H9 (cell line): ENCODE data around the gene RNF103. TPM values are rescaled to one million over a fixed set of nuclear protein-coding genes. Genes with fewer than 3 reads are reported as not detected.

Source experiments
- DNase-seq: peaks from one replicate; pipeline ENCODE4 v3.0.0-alpha.2; 2017
- H2AFZ ChIP-seq: one replicate; pipeline ENCODE4 v1.6.1; 2013; ENCODE audit warnings: mild to moderate bottlenecking, low read length, control low read depth, moderate library complexity
- H2AK5ac ChIP-seq: 2 replicates; pipeline ENCODE4 v1.6.1; 2013; ENCODE audit warnings: low read length, control low read depth, mixed read lengths; ENCODE audit not compliant: insufficient read length
- H2BK120ac ChIP-seq: one replicate; pipeline ENCODE4 v1.6.1; 2013; ENCODE audit warnings: low read depth, mild to moderate bottlenecking, low read length, control low read depth, inconsistent platforms; ENCODE audit not compliant: poor library complexity, severe bottlenecking
- H2BK12ac ChIP-seq: 2 replicates; pipeline ENCODE4 v1.6.1; 2013; ENCODE audit warnings: low read length, control low read depth, mixed read lengths, low read depth; ENCODE audit not compliant: insufficient read length
- H2BK15ac ChIP-seq: 2 replicates; pipeline ENCODE4 v1.6.1; 2013; ENCODE audit warnings: low read depth, low read length, control low read depth
- H2BK20ac ChIP-seq: one replicate; pipeline ENCODE4 v1.6.1; 2013; ENCODE audit warnings: low read depth, mild to moderate bottlenecking, low read length, control low read depth, inconsistent platforms; ENCODE audit not compliant: poor library complexity, severe bottlenecking
- H2BK5ac ChIP-seq: 2 replicates; pipeline ENCODE4 v1.6.1; 2013; ENCODE audit warnings: low read length, control low read depth, mixed read lengths; ENCODE audit not compliant: insufficient read length
- H3K14ac ChIP-seq: 2 replicates; pipeline ENCODE4 v1.6.1; 2013; ENCODE audit warnings: low read length, control low read depth; ENCODE audit not compliant: insufficient read depth
- H3K18ac ChIP-seq: 2 replicates; pipeline ENCODE4 v1.6.1; 2013; ENCODE audit warnings: low read depth, mild to moderate bottlenecking, mixed read lengths, low read length, control low read depth; ENCODE audit not compliant: insufficient read length
- H3K23ac ChIP-seq: 2 replicates; pipeline ENCODE4 v1.6.1; 2013; ENCODE audit warnings: low read length, control low read depth, mixed read lengths, low read depth; ENCODE audit not compliant: insufficient read length
- H3K23me2 ChIP-seq: 2 replicates; pipeline ENCODE4 v1.6.1; 2013; ENCODE audit warnings: low read depth, mild to moderate bottlenecking, mixed read lengths, low read length, control low read depth; ENCODE audit not compliant: insufficient read length, poor library complexity, severe bottlenecking
- H3K27ac ChIP-seq: 2 replicates; pipeline ENCODE4 v1.5.1; 2013; ENCODE audit warnings: low read length, control low read depth, mixed read lengths, low read depth; ENCODE audit not compliant: insufficient read length
- H3K27me3 ChIP-seq: 2 replicates; pipeline ENCODE4 v1.6.1; 2013; ENCODE audit warnings: low read length, control low read depth, inconsistent platforms; ENCODE audit not compliant: insufficient read depth
- H3K4ac ChIP-seq: 2 replicates; pipeline ENCODE4 v1.6.1; 2013; ENCODE audit warnings: low read depth, mild to moderate bottlenecking, control low read depth, inconsistent platforms, low read length, moderate library complexity
- H3K4me1 ChIP-seq: 2 replicates; pipeline ENCODE4 v1.6.1; 2013; ENCODE audit warnings: low read length, control low read depth, inconsistent platforms; ENCODE audit not compliant: insufficient read depth
- H3K4me2 ChIP-seq: 2 replicates; pipeline ENCODE4 v1.6.1; 2013; ENCODE audit warnings: low read length, control low read depth, mixed read lengths; ENCODE audit not compliant: insufficient read length, insufficient read depth
- H3K56ac ChIP-seq: 2 replicates; pipeline ENCODE4 v1.6.1; 2013; ENCODE audit warnings: low read depth, mild to moderate bottlenecking, mixed read lengths, low read length, control low read depth; ENCODE audit not compliant: insufficient read length
- H3K79me1 ChIP-seq: 2 replicates; pipeline ENCODE4 v1.6.1; 2013; ENCODE audit warnings: low read depth, mild to moderate bottlenecking, moderate library complexity, low read length, control low read depth, inconsistent platforms; ENCODE audit not compliant: insufficient read depth, poor library complexity, severe bottlenecking
- H3K79me2 ChIP-seq: 2 replicates; pipeline ENCODE4 v1.6.1; 2013; ENCODE audit warnings: low read length, control low read depth, inconsistent platforms; ENCODE audit not compliant: insufficient read depth
- H3K9ac ChIP-seq: 2 replicates; pipeline ENCODE4 v1.6.1; 2013; ENCODE audit warnings: low read length, control low read depth, mixed read lengths; ENCODE audit not compliant: insufficient read length; ENCODE audit errors: extremely low read depth
- H3K9me3 ChIP-seq: one replicate; pipeline ENCODE4 v1.6.1; 2013; ENCODE audit warnings: low read depth, low read length, inconsistent platforms; ENCODE audit not compliant: control insufficient read depth
- H3T11ph ChIP-seq: one replicate; pipeline ENCODE4 v1.6.1; 2013; ENCODE audit warnings: mild to moderate bottlenecking, low read length, control low read depth, inconsistent platforms
- H4K20me1 ChIP-seq: one replicate; pipeline ENCODE4 v1.6.1; 2013; ENCODE audit not compliant: control insufficient read depth, insufficient read length, insufficient read depth
- H4K5ac ChIP-seq: 2 replicates; pipeline ENCODE4 v1.6.1; 2013; ENCODE audit warnings: low read depth, mild to moderate bottlenecking, mixed read lengths, low read length, control low read depth; ENCODE audit not compliant: insufficient read length
- H4K8ac ChIP-seq: replicated peaks from 2 replicates; pipeline ENCODE4 v1.6.1; 2013; ENCODE audit warnings: low read length, control low read depth, mixed read lengths, low read depth; ENCODE audit not compliant: insufficient read length
- H4K91ac ChIP-seq: 2 replicates; pipeline ENCODE4 v1.6.1; 2013; ENCODE audit warnings: low read depth, mild to moderate bottlenecking, moderate library complexity, mixed read lengths, low read length, control low read depth; ENCODE audit not compliant: insufficient read length
- H3K27ac Mint-ChIP-seq, 3 experiments: 2 replicates in 2 of 3; 3 replicates in 1 of 3; pipeline ENCODE4 v1.8.0; 2020 to 2021; ENCODE audit warnings: mixed read lengths in 3 of 3, mild to moderate bottlenecking in 1 of 3, moderate library complexity in 1 of 3
- H3K27me3 Mint-ChIP-seq: 2 replicates; pipeline ENCODE4 v1.8.0; 2021; ENCODE audit warnings: low read depth, mild to moderate bottlenecking, moderate library complexity, mixed read lengths
- H3K36me3 Mint-ChIP-seq, 3 experiments: 2 replicates in 2 of 3; 3 replicates in 1 of 3; pipeline ENCODE4 v1.8.0; 2020 to 2021; ENCODE audit warnings: low read depth in 3 of 3, mixed read lengths in 3 of 3; ENCODE audit not compliant: insufficient read depth in 1 of 3
- H3K4me1 Mint-ChIP-seq, 2 experiments: 2 replicates each; pipeline ENCODE4 v1.8.0; 2020; ENCODE audit warnings: mixed read lengths in 2 of 2
- H3K4me3 Mint-ChIP-seq, 2 experiments: 2 replicates in 1 of 2; 3 replicates in 1 of 2; pipeline ENCODE4 v1.8.0; 2020 to 2021; ENCODE audit warnings: mild to moderate bottlenecking in 2 of 2, mixed read lengths in 2 of 2, moderate library complexity in 1 of 2
- H3K9me3 Mint-ChIP-seq, 2 experiments: 2 replicates in 1 of 2; 3 replicates in 1 of 2; pipeline ENCODE4 v1.8.0; 2020; ENCODE audit warnings: mild to moderate bottlenecking in 2 of 2, mixed read lengths in 2 of 2, moderate library complexity in 1 of 2
- total RNA-seq: library from RNA; stranded (reverse); gene quantifications from 2 replicates; pipeline ENCODE4 v1.2.1, GENCODE V29; 2021
- TF ChIP-seq, protein P1 (sequence below): fragments of 200-600 bp; sonication (generic); conservative IDR thresholded peaks from 3 replicates; pipeline ENCODE4 v1.8.0; 2021; ENCODE audit warnings: antibody characterized with exemption, mild to moderate bottlenecking

RNF103 gene
- total RNA-seq, 1 experiment from 2014 or later = 7.1 TPM

DNA sequence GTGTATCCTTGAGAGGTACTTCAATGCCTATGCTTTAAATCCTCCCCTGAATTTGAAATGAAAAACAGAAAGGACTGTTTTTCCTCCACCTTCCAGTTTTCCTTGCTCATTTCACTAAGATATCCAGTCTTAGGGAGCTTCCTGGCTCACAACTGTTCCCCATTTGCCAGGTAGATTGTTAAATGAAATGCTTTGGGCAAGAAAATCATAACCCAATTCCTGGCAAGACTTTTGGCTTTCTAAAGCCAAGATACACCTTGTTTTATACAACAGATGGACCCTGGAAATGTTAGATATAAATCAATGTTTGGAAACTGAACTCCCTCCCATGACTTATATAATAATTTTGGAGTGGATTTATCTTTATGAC, 56.9 kb downstream of the RNF103 start:
- H3K4me1 ChIP-seq = no peaks in the 10 kb centered on the region; the same call in 1 of the 2 replicates
- DNase-seq = no peak
- no peak overlapping the region for H2BK20ac ChIP-seq
- H2AK5ac ChIP-seq = no peak overlapping the region
- no peak overlapping the region for H3K14ac ChIP-seq
- H3K18ac ChIP-seq = no peak overlapping the region
- H3K56ac ChIP-seq = no peak overlapping the region
- no peak overlapping the region for H3K4me2 ChIP-seq
- no peak overlapping the region for H2BK15ac ChIP-seq
- no peak overlapping the region for H2BK120ac ChIP-seq
- no peaks in the 10 kb centered on the region for H3K27me3 ChIP-seq
- H3K79me1 ChIP-seq = no peaks in the 10 kb centered on the region
- no peak overlapping the region for H3K27ac ChIP-seq
- peaks cover 4 to 12% of the 10 kb centered on the region in 2 experiments; a peak in 4 of 5 replicates for H3K9me3 Mint-ChIP-seq
- no peak overlapping the region for H2BK5ac ChIP-seq
- peaks cover 6% of the 10 kb centered on the region for H3K23me2 ChIP-seq
- H4K91ac ChIP-seq = no peak overlapping the region
- no peak overlapping the region for H3K9ac ChIP-seq
- no peak overlapping the region for H3K4ac ChIP-seq
- no peak overlapping the region for H3K23ac ChIP-seq
- H3K36me3 Mint-ChIP-seq = peaks cover 0 to 10% (median 4%) of the 10 kb centered on the region in 3 experiments; a peak in 3 of 7 replicates
- H3K9me3 ChIP-seq = no peaks in the 10 kb centered on the region
- H3K79me2 ChIP-seq = no peaks in the 10 kb centered on the region
- no peaks in the 10 kb centered on the region for H4K20me1 ChIP-seq
- H3K27ac Mint-ChIP-seq = no peak overlapping the region
- TF ChIP-seq, protein P1, sequence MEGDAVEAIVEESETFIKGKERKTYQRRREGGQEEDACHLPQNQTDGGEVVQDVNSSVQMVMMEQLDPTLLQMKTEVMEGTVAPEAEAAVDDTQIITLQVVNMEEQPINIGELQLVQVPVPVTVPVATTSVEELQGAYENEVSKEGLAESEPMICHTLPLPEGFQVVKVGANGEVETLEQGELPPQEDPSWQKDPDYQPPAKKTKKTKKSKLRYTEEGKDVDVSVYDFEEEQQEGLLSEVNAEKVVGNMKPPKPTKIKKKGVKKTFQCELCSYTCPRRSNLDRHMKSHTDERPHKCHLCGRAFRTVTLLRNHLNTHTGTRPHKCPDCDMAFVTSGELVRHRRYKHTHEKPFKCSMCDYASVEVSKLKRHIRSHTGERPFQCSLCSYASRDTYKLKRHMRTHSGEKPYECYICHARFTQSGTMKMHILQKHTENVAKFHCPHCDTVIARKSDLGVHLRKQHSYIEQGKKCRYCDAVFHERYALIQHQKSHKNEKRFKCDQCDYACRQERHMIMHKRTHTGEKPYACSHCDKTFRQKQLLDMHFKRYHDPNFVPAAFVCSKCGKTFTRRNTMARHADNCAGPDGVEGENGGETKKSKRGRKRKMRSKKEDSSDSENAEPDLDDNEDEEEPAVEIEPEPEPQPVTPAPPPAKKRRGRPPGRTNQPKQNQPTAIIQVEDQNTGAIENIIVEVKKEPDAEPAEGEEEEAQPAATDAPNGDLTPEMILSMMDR = no peak
- no peak overlapping the region for H3T11ph ChIP-seq
- H3K4me3 Mint-ChIP-seq = no peak overlapping the region
- no peak overlapping the region for H4K5ac ChIP-seq
- no peak overlapping the region for H2BK12ac ChIP-seq
- H3K4me1 Mint-ChIP-seq = peaks cover 11 to 13% of the 10 kb centered on the region in 2 experiments
- peaks cover 25% of the 10 kb centered on the region for H3K27me3 Mint-ChIP-seq
- no peak overlapping the region for H2AFZ ChIP-seq
- H4K8ac ChIP-seq = no peak overlapping the region
